ENCODE measurements around the gene ANKRD24.
A peak's percentile ranks its signal among the peaks of the same experiment; 100 is the strongest.

DNA sequence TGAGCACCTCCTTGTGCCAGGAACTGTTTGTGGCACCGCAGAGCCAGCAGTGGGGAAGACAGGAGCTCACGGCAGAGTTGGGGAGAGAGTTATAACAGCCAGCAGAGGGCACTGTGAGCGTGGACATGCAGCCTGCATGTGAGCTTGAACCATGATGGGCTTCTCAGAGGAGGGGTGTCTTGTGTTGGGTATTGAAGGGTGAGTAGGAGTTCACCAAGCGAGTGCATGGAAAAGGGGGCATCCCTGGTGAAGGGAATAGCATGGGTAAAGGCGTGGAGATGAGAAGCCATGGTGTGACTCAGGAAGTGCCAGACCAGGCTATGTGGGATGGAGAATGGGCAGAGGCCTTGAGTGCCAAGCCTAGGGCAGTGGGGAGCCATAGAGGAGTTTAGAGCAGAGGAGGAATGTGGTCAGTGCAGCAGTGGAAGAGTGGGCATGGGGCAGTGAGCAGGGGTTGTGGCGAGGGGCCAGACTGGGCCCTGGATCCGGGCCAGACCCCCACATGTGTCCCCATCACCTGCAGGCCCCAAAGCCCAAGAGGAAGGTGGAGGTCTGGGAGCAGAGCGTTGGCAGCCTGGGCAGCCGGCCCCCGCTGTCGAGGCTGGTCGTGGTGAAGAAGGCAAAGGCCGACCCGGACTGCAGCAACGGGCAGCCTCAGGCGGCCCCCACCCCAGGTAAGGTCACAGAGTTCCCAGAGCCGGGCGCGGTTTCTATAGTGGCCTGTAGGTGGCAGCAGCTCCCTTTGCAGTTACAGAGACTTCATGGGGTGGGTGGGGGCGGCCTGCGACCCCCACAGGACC lies 84.8 kb downstream of the ANKRD24 start:
- TF ChIP-seq, protein P1, sequence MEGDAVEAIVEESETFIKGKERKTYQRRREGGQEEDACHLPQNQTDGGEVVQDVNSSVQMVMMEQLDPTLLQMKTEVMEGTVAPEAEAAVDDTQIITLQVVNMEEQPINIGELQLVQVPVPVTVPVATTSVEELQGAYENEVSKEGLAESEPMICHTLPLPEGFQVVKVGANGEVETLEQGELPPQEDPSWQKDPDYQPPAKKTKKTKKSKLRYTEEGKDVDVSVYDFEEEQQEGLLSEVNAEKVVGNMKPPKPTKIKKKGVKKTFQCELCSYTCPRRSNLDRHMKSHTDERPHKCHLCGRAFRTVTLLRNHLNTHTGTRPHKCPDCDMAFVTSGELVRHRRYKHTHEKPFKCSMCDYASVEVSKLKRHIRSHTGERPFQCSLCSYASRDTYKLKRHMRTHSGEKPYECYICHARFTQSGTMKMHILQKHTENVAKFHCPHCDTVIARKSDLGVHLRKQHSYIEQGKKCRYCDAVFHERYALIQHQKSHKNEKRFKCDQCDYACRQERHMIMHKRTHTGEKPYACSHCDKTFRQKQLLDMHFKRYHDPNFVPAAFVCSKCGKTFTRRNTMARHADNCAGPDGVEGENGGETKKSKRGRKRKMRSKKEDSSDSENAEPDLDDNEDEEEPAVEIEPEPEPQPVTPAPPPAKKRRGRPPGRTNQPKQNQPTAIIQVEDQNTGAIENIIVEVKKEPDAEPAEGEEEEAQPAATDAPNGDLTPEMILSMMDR (IDR thresholded peaks at IDR 0.05): peak; percentile 91
- no peak for TF ChIP-seq ZFX (IDR thresholded peaks at IDR 0.05; ENCODE audit: borderline replicate concordance)

Data from 22Rv1 (cell line).